Activated naive CD4-positive, alpha-beta T cell treated with Interleukin-2 at 50 U/mL for 16 hours (primary cell): ENCODE results near the gene PCDHGC4.

Source experiments
- DNase-seq: peaks from one replicate; pipeline ENCODE4 v3.0.0-alpha.2; 2020

The PCDHGC4 gene

DNA sequence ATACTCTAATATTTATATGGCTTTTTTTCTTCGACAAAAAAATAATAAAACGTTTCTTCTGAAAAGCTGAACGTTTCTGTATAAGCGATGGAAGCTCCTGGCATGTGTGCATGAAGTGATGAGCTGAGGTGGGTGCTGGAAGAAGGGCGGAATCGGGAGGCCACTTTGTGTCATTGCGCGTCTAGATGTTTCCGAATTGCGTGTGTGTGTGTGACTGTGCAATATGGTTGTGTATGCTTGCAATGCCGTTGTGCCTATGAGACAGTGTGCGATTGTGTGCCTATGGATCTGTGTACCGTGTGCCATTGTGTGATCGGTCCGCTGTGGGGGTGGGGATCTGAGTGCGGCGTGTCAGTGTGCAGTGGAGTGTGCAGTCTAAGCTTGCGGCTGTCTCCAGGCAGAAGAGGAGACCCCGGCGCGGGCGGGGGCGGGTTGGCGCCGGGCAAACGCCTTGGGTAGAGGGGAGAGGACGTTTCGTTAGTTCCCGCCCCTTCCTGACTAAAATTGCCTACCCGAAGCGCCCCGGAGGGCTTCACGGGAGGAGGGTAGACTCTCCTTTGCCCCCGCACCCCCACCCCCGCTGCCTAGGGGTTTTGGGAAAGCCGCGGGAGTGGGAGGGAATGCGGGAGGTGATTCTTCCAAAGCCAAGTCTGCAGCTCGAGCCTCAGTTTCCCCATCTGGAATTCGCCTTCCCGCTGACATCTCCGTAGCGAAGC, 28.2 kb downstream of the PCDHGC4 start:
- peak; percentile 47 for DNase-seq

DNA sequence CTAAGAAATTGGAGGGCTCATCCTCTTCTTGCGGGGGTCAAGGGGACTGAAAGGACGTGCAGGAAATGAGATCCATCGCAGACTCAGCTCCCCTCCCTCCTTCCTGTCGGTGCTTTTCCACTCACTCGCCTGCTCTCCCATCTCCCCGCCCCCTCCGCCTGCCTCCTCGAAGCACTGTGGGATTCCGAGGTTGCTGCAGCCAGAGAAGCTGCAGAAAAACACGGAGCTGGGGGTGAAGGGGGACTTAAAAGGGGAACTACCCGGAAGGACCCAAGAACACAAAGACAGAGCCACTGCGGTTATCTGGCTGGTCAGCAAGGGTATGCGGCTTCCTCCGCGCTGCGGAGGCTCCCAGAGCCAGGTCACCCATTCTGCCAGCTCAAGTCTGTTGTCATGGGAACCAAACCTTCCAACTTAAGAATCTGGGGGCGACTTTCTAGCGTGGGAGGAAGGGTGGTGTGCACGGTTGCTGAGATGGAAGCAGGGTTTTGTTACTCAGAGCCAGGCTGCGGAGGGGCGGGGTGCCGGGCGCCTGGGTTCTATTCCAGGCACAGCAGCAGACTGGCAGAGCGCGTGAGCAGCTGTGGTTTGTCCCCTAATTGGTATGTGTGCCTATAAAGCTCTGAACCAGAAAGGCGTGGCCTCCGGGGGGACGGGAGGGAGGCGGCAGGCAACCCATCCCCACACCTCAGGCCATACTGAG, 28.9 kb downstream of the PCDHGC4 start:
- DNase-seq: peak; percentile 78

DNA sequence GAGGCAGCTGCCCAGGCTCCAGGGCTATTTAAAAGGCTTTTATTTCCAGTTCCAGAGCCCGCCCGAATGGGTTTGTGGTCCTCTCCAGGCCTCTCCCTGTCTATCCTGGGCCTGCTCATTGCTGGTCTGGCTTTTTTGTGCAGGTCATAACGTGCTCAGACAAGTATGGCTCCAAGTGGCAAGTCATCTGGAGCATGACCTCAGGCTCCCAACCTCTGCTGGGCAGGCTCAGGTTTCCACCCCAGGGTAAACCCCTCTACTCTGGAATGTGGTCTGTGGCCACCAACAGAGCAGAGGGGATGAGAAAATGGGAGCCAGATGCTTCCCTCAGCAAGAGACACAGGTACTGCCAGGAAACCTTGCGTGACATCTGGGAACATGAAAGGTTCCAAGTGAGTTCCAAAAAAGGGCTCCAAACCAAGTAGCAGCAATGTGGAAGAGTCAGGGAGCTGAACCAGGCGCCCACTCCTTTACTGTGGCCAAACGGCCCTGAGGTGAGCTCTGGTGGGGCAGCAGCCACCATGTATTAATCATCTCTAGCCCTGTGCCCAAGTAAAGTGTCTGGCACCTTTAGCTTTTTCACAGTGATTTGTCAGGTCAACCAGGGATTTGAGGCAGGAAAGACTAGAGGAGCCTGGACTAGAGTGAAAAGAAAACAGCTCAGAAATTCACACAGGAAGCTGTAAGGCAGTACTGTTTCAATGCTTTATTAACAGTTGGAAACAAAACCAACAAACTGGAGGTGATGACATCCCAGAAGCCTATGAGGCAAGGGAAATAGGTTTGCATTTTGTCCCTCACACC, 29.7 kb downstream of the PCDHGC4 start:
- DNase-seq: no peak

DNA sequence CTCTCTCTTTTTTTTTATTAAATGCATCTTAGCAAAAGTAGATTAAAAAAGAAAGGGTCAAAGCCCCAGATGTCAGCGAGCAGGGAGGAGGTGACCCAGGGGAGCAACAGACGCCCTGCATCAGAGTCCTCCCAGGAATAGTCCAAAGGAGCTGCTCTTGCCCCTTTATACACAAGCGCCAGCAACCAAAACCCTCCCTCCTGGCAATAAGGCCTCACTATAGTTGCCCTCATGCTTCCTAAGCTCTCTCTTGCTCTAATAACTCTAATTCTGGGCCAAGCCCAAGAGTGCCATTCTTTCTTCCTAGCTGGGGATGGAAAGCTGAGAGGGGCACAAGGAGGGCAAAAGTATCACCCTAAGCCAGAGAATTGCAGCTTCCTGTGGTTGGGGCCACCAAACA, 30.3 kb downstream of the PCDHGC4 start:
- DNase-seq: no peak

DNA sequence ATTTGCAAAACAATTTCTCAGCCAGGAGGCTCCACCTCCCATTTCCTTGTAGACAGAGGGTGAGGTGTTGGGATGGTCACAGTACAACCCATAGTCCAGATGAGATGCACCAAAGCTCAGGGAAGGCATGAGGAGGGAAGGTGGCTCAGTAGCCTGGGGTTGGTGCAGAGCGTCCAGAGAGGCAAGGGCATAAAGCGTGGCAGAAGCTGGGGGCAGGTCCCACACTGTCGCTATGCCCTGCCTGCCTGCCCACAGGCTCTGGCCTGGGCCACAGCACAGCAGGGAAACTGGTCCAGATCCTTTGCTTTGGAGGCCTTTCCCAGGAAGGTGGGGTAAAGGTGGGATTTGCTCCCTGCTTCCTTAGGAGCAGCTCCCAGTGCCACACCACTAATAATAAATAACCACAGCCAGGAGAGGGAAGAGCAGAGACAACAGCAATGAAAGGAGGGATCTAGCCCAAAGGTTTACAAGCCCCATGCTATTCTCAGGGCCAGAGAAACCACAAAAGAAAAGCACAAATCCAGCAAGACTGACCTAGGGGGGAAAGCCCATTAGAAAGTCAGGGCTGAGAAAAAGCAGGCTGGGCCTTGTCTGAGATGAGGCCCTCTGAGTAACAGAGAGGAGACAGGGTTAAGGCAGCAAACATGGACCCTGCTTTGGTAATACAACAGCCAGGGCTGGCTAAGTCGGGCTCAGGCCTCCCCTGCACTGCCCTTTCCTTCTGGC, 31.3 kb downstream of the PCDHGC4 start:
- no peak for DNase-seq

DNA sequence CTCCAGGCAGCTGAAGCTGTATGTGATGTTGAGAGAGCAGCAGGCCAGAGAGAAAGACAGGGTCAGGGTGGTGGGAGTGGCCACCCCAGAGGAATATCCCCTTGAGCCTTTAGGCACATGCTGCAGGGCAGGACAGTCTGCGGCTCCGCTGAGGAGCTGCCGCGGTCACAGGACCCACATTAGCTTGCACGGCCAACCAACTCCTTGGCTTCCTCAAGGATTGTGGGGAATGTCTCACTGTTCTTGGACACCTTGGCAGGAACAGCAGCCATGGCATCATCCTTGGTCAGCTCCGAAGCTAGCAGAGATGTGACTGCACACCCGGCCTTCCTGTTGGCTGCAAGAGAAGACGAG, 31.8 kb downstream of the PCDHGC4 start:
- DNase-seq: no peak

DNA sequence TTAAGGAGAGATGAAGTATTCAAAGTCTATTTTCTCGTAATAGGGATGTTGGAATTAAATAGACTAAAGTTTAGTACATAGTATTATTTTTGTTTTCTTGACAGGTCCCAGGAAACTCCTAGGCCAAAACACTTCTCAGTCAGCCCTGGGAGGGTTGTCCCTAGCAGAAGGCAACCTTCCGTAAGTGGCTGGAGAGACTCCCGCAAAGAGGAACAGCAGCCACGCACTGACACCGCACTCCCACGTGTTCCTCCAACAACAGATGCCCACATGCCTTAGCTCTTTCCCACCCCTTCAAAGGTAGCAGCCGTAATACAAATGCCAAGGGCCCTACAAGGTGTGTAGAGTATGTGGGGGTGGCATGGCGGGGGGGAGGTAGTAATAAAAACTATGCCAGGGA, 32.5 kb downstream of the PCDHGC4 start:
- no peak for DNase-seq

DNA sequence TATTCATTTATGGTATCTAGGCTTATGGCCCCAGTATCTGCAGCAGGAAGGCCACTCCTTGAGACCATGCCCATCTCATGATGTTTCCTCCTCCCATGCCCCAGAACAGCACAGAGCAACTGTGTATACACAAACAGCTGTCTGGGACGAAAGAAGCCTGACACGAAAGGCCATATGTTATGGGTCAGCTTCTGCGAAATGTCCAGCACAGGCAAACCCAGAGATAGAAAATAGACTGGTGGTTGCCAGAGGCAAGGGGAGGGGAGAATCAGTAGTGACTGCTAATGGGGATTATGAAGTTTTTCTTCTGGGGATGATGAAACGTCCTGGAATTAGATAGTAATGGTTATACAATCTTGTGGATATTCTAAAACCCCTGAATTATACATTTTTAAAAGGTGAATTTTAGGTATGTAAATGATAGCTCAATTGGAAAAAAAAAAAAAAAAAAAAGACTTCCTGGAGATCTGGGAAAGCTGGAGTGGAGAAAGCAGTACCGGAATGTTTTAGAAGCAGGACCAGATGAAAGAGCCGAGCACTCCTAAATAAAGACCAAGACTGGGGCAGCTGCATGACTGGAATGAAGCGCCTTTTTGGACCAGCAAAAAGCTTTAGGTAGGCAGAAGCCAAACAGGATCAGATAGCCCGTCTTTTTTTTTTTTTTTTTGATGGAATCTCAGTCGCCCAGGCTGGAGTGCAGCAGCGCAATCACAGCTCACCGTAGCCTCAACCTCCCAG, 33.2 kb downstream of the PCDHGC4 start:
- no peak for DNase-seq

DNA sequence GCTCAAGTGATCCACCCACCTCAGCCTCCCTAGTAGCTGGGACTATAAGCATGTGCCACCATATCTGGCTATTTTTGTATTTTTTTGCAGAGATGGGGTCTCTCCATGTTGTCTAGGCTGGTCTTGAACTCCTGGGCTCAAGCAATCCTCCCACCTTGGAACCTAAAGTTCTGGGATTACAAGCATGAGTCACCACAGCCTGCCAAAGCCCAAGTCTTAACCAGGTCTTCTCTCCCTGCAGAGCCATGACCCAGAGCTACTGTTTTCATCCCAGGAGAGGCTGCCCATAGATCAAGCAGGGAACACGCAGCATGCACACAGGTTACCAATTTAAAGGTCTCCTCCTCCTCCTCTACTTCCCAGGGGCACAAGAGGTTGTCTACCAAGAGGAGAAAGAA, 33.8 kb downstream of the PCDHGC4 start:
- DNase-seq: no peak

DNA sequence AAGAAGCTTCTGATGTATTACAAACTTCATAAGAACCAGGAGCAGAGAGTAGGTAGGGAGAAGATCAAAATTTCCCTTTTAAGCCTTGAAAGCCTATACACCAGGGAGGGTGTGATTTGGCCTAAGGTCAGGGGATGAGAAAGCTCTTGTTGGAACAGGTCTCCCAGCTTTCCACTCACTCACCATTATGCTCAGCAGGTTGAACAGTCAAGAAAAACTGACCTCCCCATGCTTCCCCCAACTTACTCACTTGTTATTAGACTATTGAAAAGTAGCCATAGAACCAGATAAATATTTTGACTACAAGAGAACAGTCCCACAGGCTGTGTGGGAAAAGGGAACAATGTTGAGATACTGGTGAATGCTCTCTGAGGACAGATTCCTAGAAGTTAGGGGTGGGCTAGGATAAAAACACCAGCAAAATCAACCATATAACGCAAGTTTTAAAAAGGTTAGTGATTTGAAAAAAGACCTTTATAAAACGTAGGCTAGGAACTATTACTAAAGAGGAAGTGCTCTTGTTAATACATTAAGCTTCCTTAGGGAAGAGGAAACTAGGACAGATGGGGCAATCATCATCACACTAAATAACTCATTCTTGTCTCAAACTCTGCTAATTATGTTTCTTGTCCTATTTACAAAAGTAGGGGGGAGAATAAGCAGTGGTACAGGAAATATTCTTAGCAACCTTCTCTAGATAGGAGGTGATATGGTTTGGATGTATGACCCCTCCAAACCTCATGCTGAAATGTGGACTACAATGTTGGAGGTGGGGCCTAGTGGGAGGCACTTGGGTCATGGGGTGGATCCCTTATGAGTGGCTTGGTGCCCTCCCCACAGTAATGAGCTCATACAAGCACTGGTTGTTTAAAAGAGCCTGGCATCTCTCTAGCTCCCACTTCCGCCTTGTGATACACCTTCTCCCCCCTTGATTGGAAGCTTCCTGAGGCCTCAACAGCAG, 35.1 kb downstream of the PCDHGC4 start:
- no peak for DNase-seq

DNA sequence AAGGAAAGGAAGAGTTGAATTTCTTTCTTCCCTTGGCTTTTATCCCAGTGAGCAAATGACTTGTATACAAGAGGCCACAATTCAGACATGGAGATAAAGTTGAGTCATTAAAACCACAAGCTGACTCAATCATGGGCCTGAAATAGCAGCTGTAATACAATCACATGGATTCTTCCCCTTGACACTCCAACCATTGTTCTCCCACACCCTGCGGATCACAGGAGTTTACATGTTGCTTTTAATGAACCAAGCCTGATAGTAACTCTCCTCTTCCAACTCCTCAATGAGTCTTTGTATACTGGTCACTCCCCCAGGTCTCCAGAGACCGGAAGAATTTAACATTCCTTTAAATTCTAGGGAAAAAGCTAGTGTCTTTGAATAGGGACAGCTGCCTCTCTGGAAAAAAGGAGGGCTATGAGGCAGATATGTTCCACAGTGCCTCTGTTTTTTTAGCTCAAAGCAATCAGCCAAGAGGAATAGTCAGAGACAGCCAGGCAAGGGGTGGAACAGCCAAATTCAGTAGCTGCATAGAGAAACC, 36.5 kb downstream of the PCDHGC4 start:
- no peak for DNase-seq

DNA sequence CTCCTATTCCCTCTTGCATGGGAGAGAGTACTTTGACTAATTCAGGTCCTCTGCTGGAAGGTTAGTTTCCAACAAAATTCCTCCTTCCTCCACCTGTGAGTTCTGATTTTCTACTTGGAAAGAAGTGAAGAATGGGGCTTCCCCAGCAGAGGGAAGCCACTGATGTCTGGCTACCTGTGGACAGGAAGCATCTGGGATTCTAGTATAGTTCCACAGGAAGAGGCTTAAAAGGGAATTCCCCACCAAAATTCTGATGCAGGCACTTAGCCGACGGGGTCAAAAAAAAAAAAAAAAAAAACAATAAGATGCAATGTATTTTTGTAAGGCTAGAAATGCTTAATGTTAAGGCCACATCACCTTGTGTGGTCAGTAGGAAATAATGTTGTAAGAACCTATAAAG, 37.5 kb downstream of the PCDHGC4 start:
- DNase-seq: no peak

DNA sequence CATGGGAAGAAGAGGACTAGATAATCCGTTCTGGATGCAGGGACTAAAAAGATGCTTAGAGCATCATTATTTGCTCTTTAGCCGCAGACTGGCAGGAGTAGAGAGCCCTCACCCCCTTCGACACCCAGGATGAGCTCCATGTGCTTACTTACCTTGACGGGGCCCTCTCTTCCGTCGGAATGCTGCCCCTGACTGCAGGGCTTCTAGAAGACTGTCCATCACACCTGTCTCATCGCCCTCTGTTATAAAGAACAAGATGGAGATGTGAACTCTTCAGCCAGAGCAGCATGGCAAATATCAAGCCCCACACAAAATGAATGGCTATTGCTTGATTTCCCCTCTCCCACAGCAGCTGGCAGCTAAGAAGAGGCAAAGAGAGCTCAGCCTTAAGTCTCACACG, 39.2 kb downstream of the PCDHGC4 start:
- DNase-seq: no peak

DNA sequence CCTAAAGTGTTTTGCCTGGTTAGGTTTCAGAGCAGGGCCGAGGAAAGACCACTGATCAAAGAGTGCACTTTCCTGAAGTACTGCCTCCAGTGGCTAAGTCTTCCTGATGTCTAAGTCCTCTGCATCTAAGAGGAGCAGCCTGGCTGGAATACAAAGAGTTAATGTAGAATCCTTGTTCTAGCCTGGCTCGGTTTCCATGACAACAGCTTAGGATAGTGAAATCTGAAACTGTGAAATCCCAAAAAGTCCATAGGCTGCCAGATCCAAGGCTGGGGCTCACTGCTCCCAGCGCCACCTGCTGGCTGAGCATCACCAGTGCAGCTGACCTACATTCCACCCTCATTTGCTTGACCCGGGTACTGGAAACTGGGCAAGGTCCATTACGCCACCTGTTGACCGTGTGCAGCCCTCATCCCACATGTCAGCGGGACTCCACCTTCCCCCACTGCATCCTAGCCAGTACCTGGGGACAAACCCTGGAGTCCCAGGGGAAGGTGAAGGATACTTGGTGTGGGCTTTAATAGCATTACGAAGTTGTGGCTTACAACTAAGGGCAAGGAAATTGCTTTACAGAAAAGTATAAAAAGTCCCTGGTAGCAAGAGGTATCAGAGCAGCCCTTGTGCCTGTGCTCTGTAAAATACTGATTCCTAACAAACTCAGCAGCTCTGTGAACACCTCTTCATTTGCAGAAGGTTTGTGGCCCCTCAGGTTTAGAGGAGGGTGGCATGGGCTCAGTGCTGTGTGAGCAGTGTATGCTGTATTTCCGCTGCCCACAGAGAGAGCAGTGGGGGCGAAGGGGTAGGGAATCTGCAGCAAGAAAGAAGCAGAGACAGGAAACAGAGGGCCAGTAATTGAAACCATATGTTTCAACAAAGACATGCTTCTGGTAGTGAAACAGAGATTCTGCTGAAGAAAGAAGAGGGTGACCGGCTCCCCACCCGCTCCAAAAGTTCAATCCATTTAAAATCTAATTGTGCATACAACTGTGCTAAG, 40.1 kb downstream of the PCDHGC4 start:
- DNase-seq: peak; percentile 52

DNA sequence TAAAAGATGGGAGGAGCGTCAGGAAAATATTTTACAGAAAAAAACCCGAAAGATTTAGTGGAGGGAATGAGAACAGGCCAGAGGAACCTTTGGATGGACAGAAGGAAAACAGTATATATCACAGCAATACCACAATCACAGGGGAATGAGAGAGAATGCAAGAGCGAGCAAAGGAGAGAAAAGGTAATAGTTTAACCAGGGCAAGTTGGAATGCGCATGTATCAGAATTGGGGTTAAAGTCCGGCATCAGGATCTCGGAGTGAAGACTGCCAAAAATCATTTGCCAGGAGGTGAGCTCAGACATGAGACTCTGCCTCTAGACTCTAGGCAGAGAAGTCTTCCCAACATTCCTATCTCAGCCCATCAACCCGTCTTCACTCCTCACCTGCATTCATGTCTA, 40.8 kb downstream of the PCDHGC4 start:
- no peak for DNase-seq

DNA sequence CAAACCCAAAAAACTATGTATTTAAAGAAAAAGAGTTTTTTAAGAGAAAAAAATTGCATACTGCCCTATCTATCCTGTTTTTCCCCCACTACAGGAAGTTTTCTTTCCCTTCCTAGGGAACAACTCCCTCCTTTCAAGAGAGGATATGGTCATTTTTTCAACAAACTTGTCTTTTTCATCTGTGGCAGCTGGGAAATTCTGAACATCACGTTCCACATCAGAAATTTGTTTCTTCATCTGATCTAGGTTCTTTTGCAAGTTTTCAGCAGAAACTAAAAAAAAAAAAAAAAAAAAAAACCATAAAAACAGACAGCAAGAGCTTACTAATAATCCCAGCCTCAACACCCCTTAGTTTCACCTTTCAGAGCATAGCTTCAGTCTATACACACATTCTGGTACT, 42.6 kb downstream of the PCDHGC4 start:
- DNase-seq: no peak

DNA sequence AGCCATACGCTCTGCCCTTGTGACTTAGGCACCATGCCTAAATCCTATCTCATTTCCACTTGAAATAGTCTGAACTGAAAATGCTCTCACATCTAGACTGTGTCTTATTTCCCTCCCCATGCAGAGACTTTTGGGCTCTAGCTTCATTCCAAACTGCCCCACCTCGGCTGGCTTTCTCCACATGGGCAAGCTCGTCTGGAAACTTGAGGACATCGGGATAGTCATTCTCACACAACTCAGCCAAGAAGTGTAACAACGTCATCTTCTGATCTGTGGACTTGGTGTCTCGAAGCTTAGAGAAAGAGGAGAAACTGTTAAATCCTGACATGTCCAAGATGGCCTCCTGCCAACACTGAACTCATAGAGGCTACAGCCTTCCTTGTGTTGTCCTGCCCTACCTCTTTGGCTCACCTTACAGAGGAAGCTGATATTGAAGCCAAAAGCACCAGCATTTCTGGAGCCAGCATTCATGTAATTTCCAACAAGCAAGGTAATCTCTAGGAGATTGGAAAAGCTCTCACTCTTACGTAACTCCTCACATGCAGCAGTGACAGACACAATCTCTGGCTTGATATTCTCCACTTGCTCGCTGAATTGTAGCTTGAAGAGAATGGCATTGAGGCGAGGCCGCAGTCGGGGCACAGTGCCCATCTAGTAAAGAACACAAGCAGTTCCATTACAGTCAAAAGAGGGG, 43.6 kb downstream of the PCDHGC4 start:
- no peak for DNase-seq

DNA sequence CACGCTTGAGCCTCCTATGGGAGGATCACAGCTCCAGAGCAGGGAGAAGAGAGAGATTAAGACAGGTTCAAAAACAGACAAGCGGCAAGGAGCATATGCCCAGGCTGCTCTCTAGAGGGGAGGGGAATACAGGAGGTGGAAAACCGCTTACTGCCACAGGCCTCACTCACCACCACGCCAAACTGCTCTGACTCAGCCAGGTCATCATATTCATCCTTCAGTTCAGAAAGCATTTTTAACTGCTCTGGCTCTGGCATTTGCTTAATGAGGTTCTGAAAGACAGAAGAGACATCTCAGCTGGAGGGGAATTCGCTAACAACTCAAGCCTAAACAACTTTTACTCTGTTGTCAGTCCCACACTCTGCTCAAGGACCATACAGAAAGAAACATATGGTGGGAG, 44.2 kb downstream of the PCDHGC4 start:
- DNase-seq: no peak

DNA sequence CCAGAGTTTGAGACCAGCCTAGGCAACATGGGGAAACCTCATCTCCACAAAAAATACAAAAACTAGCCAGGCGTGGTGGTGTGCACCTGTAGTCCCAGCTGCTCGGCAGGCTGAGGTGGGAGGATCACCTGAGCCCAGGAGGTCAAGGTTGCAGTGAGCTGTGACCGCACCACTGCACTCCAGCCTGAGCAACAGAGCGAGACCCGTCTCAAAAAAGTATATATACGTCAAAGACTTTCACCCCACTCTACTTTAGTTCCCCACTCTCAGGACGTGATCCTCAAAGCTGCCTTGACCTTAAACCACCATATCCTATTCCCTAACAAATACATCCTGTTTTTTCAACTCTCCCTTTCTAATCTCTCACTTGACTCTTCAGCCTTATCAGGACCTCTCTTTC, 45.0 kb downstream of the PCDHGC4 start:
- no peak for DNase-seq
